IPS-18c (cell line): ENCODE measurements around the gene ZNF716.
"Not testable (repeated sequence)": the region's sequence is repeated elsewhere in the genome, so short reads cannot be mapped to it uniquely, and the experiment has no call there.

Source experiments
- H3K4me3 ChIP-seq: 2 replicates; pipeline ENCODE4 v1.7.0; 2013; ENCODE audit warnings: low read depth, mild to moderate bottlenecking, low read length, moderate library complexity; ENCODE audit not compliant: insufficient read depth
- H3K9me3 ChIP-seq: one replicate; pipeline ENCODE4 v1.6.1; 2013; ENCODE audit warnings: mild to moderate bottlenecking, low read length, moderate library complexity; ENCODE audit not compliant: control insufficient read depth, insufficient read depth

Gene ZNF716

DNA sequence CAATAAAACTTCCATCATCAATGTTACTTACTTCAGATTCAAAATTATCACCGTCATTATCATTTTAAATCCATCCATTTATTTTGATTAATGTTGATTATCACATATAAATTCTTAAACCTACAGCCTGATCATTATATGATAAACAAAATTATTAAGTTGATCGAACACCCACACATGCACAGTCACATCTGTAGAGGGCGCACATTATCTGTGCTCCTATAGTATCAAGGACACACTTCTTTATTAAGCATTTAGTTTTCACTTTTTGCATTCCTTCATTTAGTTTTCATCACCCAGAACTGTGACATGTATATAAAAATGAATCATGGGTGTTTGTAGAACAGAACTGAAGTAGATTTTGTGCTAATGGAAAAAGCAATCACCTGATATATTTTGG, 26.2 kb upstream of the ZNF716 start:
- Histone ChIP-seq H3K4me3 (no peak overlapping the region), H3K9me3 (peaks cover 17% of the 10 kb centered on the region)

DNA sequence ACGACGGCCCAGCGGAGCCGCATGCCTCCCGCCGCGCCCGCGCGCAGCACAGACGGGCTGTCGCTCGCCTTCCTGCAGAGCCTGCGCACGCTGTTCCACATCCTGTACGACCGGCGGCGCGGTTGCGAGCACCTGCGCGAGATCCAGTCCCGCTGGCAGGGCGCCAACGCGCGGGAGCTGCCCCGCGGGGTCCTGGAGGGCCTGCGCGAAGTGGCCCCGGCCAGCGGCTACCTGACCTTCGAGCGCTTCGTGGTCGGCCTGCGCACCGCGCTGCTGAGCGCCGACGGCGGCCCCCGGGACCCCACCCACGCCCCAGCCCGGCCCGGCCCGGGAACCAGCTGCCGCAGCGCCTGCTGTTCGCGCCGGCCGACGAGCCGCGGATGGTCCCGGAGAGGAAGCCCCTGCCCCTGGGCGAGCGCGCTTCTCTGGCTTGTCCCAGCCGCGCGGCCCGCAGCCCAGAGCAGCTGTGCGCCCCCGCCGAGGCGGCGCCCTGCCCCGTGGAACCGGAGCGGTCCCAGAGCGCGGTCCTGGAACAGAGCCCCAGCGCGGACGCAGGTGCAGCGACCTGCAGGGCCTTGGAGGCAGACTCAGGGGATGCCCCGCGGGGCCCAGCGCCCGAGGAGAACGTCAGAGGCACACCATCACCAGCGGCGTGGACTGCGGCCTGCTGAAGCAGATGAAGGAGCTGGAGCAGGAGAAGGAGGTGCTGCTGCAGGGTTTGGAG, 25.3 kb upstream of the ZNF716 start:
- peaks cover 17% of the 10 kb centered on the region for H3K9me3 ChIP-seq
- H3K4me3 ChIP-seq = no peak overlapping the region

DNA sequence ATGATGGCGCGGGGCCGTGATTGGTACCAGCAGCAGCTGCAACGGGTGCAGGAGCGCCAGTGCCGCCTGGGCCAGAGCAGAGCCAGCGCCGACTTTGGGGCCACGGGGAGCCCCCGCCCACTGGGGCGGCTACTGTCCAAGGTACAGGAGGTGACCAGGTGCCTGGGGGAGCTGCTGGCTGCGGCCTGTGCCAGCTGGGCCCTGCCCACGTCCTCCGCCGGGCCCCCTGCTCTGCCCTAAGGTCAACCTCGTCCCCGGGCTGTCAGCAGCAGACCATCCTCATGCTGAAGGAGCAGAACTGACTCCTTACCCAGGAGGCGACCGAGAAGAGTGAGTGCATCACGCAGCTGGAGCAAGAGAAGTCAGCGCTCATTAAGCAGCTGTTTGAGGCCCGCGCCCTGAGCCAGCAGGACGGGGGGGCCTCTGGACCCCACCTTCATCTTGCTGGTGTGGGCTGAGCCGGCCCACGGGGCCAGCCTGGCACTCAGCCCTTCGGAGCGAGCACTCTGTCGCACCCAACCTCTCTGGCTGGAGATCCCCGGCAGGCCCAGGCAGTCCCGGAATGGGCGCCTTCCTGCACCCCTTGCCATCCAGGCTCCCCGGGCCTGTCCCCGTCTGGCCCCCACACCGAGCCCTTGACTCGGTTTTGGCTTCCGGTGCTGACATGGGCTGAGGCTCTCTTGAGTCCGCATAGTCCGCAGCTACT, 24.6 kb upstream of the ZNF716 start:
- Histone ChIP-seq H3K9me3 (peaks cover 15% of the 10 kb centered on the region), H3K4me3 (no peak overlapping the region; the same call in 1 of the 2 replicates)

DNA sequence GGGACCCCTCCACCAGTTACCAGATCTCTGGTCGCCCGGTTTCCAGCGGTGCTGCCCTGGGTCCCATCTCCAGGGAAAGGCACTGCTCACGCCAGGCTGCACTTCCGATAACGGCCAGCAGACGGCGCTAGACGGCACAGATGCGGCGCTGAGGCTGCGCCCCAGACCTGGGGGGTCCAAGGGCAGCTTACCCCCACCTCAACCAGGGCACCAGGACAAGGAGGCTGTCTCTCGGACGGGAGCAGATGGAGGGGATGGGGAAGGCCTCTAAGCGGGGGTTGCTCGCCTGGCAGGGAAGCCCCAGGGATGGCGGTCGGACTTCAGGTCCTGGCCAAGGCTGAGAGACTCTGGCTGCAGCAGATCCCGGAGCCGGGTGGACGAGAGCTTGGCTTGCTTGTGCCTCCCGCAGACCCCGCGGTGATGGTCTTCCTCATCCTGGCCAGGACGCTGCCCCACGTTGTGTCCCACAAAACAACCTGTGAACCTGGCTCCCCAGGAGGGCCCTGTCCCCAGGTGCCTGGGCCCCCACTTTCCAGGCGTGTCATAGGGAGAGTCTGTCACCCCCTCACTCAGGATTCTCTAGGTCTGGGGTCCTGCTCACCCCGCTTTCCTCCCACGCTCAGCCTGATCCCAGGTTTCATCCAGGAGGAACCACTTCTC, 23.9 kb upstream of the ZNF716 start:
- H3K9me3 ChIP-seq = peaks cover 18% of the 10 kb centered on the region
- no peak overlapping the region; the same call in 1 of the 2 replicates for H3K4me3 ChIP-seq

DNA sequence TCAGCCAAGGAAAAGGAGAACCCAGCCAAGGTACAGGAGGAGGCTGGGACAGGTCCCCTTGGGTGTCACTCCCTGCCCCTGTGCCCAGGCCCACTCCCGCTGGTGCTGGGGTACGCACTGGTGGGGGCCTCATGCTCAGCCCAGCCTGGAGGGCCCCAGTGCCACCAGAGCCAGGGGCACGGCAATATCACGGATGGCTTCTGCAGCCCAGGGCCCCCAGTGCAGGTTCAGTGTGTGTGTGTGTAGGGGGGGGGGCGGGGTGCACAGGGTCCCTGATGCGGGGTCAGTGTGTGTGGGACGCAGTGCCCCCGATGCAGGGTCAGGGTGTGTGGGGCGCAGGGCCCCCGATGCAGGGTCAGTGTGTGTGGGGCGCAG, 23.4 kb upstream of the ZNF716 start:
- Histone ChIP-seq H3K4me3 (no peak overlapping the region; the same call in 1 of the 2 replicates), H3K9me3 (peaks cover 18% of the 10 kb centered on the region)

DNA sequence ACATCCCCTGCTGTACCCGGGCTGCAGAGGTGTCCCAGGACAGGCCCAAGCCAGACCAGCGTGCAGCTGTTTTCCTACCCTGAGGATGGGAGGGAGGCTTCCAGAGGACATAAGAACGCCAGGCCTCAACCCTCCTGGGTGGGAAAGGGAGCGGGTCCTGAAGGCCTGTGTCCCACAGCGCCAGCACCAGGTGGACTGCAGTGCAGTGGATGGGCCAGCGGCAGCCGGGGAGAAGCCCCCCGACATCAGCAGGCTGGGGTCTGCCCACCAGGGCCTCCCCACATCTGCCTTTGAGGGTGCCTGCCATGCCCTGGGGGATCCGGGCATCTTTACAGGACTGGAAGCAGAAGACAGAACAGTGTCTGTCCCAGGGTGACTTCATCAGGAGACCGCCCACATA, 22.8 kb upstream of the ZNF716 start:
- Histone ChIP-seq H3K9me3 (peaks cover 18% of the 10 kb centered on the region), H3K4me3 (peak overlapping the region; percentile 9; the same call in 1 of the 2 replicates)

DNA sequence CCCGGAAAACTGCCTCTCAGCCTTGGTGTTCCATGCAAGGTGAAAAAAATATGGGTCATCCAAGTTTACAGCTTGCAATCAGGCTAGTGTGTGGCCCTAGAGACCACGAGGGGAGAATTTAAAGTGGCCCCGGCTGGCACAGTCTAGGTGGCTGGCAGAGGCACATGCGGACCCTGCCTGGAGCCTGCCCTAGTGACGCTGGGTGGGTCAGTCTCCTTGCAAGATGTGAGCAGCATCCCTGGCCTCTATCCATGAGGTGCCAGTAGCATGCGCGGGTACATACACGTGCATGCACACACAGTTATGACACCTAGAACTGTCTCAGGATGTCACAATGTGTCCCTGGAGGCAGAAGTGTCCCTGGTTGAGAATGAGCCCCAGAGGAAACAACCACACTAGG, 22.4 kb upstream of the ZNF716 start:
- no peak overlapping the region for H3K4me3 ChIP-seq
- H3K9me3 ChIP-seq = peaks cover 18% of the 10 kb centered on the region

DNA sequence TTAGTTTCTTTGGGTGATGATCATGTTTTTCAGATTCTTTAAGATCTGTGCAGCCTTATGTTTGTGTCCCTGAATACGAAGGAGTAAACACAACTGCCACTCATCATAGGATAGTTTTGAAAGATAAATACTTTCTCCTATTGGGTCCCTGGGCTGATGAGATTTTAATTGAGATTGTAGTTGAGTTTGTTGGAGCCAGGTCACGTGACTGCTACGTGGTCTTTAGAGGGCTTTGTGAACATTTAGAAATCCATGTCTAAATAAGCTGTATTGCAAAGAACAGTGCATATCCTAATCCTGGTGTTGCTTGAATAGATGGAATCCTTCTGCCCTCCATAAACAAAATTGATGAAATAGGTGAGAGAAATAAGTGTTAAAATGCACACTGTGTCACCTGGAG, 17.4 kb upstream of the ZNF716 start:
- no peak overlapping the region for H3K4me3 ChIP-seq
- peaks cover 13% of the 10 kb centered on the region for H3K9me3 ChIP-seq

DNA sequence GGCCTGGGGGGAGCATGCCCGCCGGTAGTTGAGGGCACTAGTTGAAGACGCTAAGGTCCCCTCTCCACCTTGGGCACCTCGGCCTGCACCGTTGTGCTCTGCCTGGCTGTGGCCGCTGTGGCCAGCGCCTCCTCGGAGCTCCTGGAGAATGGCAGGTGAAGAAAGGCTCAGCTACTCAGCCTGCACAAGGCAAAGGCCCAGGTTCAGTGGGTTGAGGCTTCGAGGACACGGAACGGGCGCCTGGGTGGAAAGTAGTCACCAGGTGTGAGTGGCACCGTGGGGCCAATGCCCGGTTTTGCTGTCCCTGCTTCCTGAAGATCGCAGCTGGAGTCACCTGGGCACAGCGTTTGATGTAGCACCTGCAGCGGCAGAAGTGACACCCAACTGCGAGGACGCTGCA, 12.4 kb upstream of the ZNF716 start:
- peaks cover 40% of the 10 kb centered on the region for H3K9me3 ChIP-seq
- H3K4me3 ChIP-seq = no peak overlapping the region

DNA sequence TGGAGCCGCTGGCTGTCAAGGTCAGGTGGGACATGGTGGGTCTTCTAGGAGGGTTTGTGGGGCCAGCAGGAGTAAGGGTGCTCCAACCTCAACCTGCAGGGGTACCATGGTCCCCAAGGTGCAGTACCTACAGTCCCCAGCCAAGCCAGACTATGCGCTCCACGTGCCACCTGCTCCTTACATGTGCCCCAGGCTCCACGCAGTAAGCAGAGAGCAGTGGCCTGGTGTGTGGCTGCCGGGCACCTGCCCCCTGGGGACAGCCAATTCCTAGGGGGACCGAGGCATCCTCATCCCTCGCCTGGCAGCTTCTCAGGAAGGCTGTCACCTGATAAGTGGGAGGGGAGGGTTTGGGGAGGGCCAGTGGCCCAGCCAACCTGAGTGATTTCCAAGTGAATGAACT, 11.7 kb upstream of the ZNF716 start:
- peak overlapping the region; percentile 24; the same call in 1 of the 2 replicates for H3K4me3 ChIP-seq
- H3K9me3 ChIP-seq = peaks cover 38% of the 10 kb centered on the region

DNA sequence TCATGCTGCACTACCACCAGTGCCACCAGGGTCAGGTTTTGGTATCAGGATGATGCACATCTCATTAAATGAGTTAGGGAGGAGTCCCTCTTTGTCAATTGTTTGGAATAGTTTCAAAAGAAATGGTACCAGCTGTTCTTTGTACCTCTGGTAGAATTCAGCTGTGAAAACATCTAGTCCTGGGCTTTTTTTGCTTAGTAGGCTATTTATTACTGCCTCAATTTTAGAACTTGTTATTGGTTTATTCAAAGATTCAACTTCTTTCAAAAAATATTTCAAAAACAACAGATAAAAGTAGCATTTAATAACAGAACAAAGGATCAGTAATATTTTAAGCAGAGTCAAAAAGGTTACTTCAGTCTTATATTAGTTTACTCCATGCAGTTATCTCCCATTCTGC, 6.4 kb upstream of the ZNF716 start:
- H3K9me3 ChIP-seq = peaks cover 34% of the 10 kb centered on the region

DNA sequence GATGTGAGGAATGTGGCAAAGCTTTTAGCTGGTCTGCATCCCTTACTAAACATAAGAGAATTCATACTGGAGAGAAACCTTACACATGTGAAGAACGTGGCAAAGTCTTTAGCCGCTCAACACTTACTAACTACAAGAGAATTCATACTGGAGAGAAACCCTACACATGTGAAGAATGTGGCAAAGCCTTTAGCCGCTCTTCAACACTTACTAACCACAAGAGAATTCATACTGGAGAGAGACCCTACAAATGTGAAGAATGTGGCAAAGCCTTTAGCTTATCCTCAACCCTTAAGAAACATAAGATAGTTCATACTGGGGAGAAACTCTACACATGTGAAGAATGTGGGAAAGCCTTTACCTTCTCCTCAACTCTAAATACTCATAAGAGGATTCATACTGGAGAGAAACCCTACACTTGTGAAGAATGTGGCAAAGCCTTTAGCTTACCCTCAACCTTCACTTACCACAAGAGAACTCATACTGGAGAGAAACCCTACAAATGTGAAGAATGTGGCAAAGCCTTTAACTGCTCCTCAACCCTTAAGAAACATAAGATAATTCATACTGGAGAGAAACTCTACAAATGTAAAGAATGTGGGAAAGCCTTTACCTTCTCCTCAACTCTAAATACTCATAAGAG, 19.3 kb downstream of the ZNF716 start:
- H3K4me3 ChIP-seq, H3K9me3 ChIP-seq: not testable (repeated sequence)

More for the DNA sequence above, 6.4 kb upstream of the ZNF716 start:
- H3K4me3 ChIP-seq = no peak overlapping the region

DNA sequence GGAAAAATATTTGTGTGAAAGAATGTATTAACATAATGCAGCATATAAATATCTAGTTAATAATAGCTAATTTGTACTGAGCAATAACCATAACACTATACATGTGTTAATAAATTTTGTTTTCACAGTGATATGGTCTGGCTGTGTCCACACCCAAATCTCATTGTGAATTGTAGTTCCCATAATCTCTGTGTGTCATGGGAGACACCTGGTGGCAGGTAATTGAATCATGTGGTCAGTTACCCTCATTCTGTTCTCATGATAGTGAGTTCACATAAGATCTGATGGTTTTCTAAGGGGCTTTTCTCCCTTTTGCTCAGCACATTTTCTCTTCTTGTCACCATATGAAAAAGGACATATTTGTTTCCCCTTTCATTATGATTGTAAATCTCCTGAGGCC, 30.3 kb downstream of the ZNF716 start:
- peaks cover 11% of the 10 kb centered on the region for H3K9me3 ChIP-seq
- not testable (repeated sequence) for H3K4me3 ChIP-seq

DNA sequence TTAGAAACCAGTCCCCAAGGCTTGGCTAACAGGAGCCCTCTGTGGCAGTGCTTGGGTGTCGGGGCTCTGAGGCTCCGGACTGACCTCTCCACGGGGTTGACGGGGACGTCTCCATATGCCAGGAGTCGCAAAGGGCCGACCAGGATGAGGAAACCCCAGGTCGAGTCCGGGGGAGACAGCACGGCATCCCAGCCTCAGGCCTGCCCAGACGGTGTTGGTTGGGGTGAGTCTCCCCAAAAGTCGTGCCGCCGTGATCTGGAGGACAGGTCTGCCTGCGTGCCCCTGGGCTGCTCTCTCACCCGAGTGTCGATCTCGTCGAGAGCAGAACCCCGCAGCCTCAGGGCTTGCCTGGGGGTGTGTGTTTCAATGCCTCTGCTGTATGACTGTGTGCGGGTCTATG, 35.0 kb downstream of the ZNF716 start:
- peaks cover 36% of the 10 kb centered on the region for H3K9me3 ChIP-seq
- not testable (repeated sequence) for H3K4me3 ChIP-seq

DNA sequence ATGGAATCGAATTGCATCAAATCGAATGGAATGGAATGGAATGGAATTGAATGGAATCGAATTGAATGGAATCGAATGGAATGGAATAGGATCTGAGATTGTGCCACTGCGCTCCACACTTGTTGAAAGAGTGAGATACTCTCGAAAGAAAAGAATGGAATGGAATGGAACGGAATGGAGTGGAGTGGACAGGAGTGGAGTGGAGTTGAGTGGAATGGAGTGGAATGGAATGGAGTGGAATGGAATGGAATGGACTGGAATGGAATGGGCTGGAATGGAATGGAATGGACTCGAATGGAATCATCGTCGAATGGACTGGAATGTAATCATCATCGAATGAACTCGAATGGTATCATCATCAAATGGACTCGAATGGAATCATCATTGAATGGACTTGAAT, 38.0 kb downstream of the ZNF716 start:
- Histone ChIP-seq H3K9me3 (peaks cover 48% of the 10 kb centered on the region), H3K4me3 (peak overlapping the region; percentile 6; the same call in 1 of the 2 replicates)

DNA sequence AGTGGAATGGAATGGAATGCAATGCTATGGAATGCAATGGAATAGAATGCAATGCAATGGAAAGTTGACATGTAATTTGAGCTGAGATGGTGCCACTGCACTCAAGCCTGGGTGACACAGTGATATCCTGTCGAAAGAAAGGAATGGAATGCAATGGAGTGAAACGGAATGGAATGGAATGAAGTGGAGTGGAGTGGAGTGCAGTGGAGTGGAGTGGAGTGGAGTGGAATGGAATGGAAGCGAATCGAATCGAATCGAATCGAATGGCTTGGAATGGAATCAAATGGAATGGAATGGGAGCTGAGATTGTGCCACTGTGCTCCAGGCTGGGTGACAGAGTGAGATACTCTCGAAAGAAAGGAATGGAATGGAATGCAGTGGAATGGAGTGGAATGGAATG, 45.1 kb downstream of the ZNF716 start:
- peaks cover 28% of the 10 kb centered on the region for H3K9me3 ChIP-seq
- not testable (repeated sequence) for H3K4me3 ChIP-seq

DNA sequence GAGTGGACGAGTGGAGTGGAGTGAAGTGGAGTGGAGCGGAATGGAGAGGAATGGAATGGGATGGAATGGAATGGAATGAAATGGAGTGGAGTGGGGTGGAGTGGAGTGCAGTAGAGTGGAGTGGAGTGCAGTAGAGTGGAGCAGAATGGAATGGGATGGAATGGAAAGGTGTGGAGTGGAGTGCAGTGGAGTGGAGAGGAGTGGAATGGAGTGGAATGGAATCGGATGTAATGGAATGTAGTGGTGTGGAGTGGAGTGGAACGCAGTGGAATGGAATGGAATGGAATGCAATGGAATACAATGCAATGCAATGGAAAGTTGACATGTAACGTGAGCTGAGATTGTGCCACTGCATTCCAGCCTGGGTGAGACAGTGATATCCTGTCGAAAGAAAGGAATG, 46.4 kb downstream of the ZNF716 start:
- Histone ChIP-seq H3K4me3 (no peak overlapping the region), H3K9me3 (peaks cover 28% of the 10 kb centered on the region)

DNA sequence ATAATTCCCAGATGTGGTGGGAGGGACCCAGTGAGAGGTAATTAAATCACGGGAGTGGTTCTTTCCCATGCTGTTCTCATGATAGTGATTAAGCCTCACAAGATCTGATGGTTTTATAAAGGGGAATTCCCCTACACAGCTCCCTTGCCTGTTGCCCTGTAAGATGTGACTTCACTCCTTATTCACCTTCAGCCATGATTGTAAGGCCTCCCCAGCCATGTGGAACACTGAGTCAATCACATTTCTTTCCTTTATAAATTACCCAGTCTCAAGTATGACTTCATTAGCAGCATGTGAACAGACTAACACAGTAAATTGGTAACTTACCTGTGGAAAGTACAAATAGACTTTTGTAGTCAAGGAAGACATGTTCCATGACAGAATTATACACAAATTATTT, 55.2 kb downstream of the ZNF716 start:
- H3K4me3 ChIP-seq = no peak overlapping the region
- peaks cover 18% of the 10 kb centered on the region for H3K9me3 ChIP-seq
